NCI-H1105 (cell line): Measurements from ENCODE around the gene SMIM1.

Experiments
- DNase-seq: peaks from one replicate; lab custom pipeline; 2025; lab: John Stamatoyannopoulos, UW

Gene SMIM1

GRCh38 chr1:3756394-3756793 is 16.2 kb upstream of the SMIM1 start:
- no peak for DNase-seq

GRCh38 chr1:3759164-3759563 is 13.4 kb upstream of the SMIM1 start:
- no peak for DNase-seq

DNA sequence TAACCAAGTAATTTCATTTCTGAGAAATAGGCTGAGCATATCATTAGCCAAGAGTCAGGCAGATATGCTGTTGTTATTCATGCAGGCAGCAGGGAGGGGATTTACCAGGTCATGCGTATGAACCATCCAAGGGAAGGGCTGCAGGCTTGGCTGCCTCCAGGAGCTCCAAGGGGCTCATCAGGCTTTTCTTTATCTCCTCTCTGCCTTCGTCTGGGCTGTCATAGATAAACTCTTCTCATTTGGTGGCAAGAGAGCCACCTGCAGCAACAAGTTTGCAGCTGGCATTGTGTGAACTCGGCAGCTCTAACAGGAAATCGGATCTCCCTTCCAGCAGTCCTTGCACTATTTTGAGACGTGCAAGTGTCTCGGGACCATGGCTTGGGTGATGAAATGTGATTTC is 12.8 kb upstream of the SMIM1 start:
- no peak for DNase-seq

GRCh38 chr1:3761296-3762010 is 11.1 kb upstream of the SMIM1 start:
- DNase-seq, result no peak

- no peak for DNase-seq
Observed at GRCh38 chr1:3762151-3762872, 10.2 kb upstream of the SMIM1 start.

GRCh38 chr1:3762873-3763228 is 9.7 kb upstream of the SMIM1 start:
- DNase-seq, result no peak

DNA sequence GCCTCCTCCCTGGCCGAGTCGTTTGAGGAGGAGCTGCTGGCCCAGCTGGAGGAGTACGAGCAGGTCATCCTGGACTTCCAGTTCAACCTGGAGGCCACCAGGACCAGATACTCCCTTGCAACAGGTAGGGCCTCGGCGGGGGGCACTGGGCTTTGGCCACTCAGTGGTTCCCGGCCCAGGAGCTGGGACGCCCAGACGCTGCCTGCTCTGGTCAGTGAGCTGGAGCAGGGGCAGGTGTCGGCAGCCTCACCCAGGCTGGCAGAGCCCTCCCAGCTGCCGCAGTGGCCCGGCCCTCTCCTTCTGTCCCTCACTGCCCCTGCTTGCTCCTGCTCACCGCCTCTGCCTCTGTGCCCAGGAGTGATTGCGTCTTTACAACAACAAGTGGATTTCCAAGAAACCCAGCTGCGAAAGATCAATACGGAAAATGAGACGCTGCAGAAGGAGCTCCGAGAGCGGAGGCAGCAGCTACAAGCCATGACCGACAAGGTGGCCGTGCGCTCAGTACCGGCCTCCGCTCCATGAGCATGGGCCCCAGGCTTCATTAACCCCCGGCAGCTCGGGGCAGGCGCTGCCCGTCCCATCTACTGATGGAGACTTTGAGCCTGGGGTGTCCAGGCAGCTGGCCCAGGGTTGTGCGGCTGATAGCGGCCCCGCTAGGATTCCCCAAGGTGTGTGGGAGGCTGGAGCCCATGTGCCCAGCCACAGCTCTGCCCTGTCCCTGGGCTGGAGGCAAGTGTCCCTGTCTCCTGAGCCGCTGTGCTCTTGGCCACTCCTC is 9.0 kb upstream of the SMIM1 start:
- DNase-seq, result no peak

- DNase-seq, result no peak
Observed at GRCh38 chr1:3767328-3767925, 5.1 kb upstream of the SMIM1 start.

GRCh38 chr1:3768811-3769390 is 3.6 kb upstream of the SMIM1 start:
- DNase-seq, result no peak

DNA sequence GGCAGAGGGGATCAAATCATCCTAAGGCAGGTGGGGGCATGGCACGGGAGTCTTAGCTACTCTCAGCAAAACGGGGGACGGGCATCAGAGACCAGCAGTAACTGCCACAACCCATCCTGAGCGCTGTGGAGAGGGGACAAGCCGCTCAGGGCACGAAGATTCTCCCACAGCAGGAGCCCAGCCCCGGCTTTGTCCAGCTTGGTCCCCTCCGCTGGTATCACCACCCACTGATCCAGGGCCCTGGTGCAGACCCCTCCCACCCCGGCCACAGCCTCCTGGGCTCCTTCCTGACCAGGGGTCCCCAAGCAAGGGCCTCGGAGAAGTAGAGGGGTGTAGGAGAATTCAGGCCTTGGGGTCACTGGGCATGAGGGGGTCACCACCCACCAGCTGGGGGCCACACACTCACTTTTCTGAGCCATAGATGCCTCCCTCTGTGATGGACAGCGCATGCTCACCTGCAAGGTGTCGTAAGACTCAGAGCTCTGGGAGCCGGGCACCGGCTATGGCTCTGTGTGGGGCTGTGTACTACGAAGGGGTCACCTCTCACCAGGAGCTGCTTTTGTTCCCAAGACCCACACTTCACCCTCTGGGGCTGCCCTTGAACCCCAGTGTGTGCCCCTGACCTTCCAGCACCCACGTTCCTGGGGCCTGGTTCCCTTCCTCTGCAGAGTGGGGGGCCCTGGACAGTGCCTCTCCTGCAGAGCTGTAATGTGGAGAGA is 2.3 kb upstream of the SMIM1 start:
- no peak for DNase-seq

- no peak for DNase-seq
Observed at GRCh38 chr1:3771108-3772026, 1.2 kb upstream of the SMIM1 start.

- DNase-seq, result peak; percentile 84
Observed at GRCh38 chr1:3772027-3772714, 378 bp upstream of the SMIM1 start.

GRCh38 chr1:3773572-3774275 is 1.2 kb downstream of the SMIM1 start:
- DNase-seq, result no peak

DNA sequence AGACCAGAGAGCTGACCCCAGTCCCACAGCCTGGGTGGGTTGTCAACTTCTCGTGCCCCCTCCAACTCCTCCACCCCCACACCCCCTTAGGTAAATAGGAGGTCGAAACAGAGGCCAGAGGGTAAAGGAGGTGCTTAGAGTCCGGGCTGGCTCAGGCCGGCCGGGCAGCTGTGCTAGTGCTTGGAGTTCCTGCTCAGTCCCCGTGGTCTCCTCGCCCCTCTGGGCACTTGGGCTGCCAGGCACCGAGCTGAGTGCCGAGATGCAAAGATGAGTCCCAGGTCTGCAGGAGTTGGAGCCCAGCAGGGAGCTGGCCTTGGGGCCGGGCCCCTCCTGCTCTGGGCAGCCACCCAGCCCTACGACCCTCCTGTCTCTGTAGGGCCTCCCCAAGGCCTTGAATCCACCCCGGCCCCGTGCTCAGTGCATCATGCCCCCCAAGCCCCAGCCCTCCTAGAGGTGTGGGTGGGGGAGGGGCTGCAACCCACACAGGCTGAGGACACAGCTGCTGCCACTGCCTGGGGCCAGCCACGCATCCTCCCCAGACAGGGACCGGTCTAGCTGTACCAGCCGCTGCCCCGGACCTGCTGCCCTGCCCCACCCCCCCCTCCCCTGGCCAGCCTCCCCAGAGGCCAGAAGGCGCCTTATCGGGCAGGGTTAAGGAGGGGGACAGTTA is 1.9 kb downstream of the SMIM1 start:
- no peak for DNase-seq

DNA sequence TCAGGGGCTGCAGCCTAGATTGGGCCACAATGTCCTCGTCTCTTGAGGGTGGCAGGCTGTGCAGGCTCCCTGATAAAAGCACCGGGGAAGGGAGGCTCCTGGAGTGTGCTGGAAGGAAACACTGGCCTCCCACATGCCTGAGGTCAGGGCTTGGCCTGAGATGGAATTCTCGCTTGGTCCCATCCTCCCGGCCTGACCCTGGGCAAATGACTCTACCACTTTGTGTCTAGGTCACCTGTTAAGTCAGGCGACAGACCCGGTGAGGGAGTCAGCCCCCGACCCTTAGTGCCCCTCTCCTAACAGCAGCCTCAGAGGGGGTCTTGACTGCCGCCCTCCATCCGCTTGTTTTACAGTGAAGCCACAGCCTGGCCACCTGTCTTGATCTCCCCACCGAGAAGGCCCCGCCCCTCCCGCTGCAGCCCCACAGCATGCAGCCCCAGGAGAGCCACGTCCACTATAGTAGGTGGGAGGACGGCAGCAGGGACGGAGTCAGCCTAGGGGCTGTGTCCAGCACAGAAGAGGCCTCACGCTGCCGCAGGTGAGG is 2.5 kb downstream of the SMIM1 start:
- DNase-seq, result no peak

DNA sequence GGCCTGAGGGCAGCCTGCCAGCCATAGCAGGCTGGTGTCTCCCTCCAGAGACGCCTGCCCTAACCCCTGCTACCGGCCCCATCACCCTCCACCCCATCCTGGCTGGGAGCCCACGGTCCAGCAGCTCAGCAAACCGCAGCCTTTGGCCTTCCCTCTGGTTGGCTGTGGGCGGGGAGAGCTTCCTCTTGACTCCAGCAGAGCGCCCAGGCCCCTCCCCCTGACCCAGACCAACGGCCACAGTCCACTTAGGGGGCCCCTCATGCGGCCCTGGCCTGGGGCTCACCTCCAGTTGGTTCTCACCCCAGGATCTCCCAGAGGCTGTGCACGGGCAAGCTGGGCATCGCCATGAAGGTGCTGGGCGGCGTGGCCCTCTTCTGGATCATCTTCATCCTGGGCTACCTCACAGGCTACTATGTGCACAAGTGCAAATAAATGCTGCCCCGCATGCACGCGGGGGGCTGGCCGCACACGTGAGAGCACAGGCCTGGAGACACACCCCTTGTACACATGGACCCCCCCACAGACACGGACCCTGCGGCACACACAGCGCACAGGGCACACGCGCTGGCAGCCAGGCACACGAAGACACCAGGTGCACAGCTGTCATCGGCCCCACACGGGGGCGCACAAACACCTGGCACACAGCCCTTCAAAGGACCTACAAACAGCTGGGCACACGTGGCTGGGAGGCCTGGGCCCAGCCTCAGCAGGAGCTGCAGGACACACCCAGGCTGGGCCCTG is 3.1 kb downstream of the SMIM1 start:
- peak; percentile 72 for DNase-seq

DNA sequence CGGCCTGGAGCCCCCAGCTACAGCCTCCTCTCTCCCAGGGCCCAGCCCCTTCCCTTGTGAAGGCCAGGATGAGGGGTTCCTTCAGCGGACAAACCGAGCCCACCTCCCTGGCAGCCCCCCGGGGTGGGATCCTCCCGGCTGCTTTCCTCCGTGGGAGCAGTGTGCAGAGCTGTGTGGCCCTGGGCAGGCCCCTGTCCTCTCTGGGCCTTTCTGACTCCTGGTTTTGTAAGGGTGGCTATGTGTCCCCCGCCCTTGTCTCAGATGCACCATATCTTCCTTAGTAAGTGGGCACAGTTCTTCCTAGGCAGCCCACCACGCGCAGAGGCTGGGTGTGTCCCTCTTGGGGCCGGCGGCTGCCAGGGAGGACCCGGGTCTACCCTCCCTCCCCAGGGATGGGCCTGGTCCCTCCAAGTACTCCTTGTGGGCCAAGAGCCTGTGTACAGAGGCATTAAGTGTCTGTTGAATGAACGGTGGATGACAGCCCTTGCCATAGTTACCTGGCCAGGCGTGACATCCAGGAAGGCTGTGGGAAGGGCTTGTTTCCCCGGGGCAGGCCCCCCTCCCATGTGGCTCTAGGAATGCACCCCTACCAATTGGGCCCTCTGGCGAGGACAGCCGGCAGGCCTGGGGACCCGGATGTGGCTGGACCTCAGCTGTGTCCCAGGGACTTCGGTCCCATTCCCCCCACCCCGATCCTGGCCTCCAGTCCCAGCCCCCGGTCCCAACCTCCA is 3.8 kb downstream of the SMIM1 start:
- DNase-seq, result no peak
